HEK293 (cell line): Measurements from ENCODE around the gene KDM4B.

Source experiments
- CTCF ChIA-PET: fragments of 350-600 bp; formaldehyde crosslinking; extraction: SDS; loops from one replicate; lab custom pipeline; 2021; ENCODE audit warnings: antibody characterized with exemption; lab: Yijun Ruan, JAX
- POLR2A ChIA-PET: fragments of 300-600 bp; formaldehyde crosslinking; extraction: SDS; loops from one replicate; lab custom pipeline; 2020; ENCODE audit warnings: antibody characterized with exemption, inconsistent platforms; lab: Yijun Ruan, JAX
- H3K27ac ChIP-seq: fragments of 200-500 bp; sonication (Bioruptor generic); 2 replicates; pipeline ENCODE4 v1.5.1; 2014; ENCODE audit warnings: low read depth, low read length, control low read depth, inconsistent platforms; ENCODE audit errors: extremely low read depth
- H3K36me3 ChIP-seq, 2 experiments: fragments of 200-500 bp in 1 of 2; sonication (Bioruptor generic) in 1 of 2; 1 replicate in 1 of 2; 2 replicates in 1 of 2; pipeline ENCODE4 v1.5.1; 2014 to 2017; ENCODE audit warnings: inconsistent platforms in 2 of 2, low read length in 2 of 2; ENCODE audit not compliant: control insufficient read depth in 2 of 2, insufficient read depth in 1 of 2
- H3K4me1 ChIP-seq: fragments of 200-500 bp; sonication (Bioruptor generic); 2 replicates; pipeline ENCODE4 v1.5.1; 2014; ENCODE audit warnings: mild to moderate bottlenecking, low read length, inconsistent platforms; ENCODE audit not compliant: control insufficient read depth, insufficient read depth
- H3K4me3 ChIP-seq: 2 replicates; pipeline ENCODE4 v1.5.1; 2011; ENCODE audit warnings: low read depth, mild to moderate bottlenecking, control low read depth, low read length, moderate library complexity
- H3K9me3 ChIP-seq: fragments of 200-500 bp; sonication (Bioruptor generic); 2 replicates; pipeline ENCODE4 v1.5.1; 2014; ENCODE audit warnings: low read depth, low read length, inconsistent platforms; ENCODE audit not compliant: control insufficient read depth, insufficient read depth
- BCL11A ChIP-seq: fragments of 450-650 bp; formaldehyde crosslinking; IDR thresholded peaks from 2 replicates; pipeline ENCODE4 v1.5.1; 2016; ENCODE audit warnings: low read depth, missing biosample characterization, missing genetic modification characterization
- KLF10 ChIP-seq: fragments of 450-650 bp; IDR thresholded peaks from 2 replicates; pipeline ENCODE4 v1.5.1; 2018; ENCODE audit warnings: missing biosample characterization, mild to moderate bottlenecking, missing genetic modification characterization
- KLF7 ChIP-seq: fragments of 450-650 bp; formaldehyde crosslinking; IDR thresholded peaks from 2 replicates; pipeline ENCODE4 v1.5.1; 2016; ENCODE audit warnings: missing biosample characterization, missing genetic modification characterization, borderline replicate concordance
- RBAK ChIP-seq: fragments of 450-650 bp; formaldehyde crosslinking; IDR thresholded peaks from 2 replicates; pipeline ENCODE4 v1.5.1; 2016; ENCODE audit warnings: missing biosample characterization, missing genetic modification characterization
- SALL2 ChIP-seq: fragments of 450-650 bp; formaldehyde crosslinking; IDR thresholded peaks from 2 replicates; pipeline ENCODE4 v1.5.0; 2017; ENCODE audit warnings: missing biosample characterization, mild to moderate bottlenecking, missing genetic modification characterization, borderline replicate concordance
- SCRT2 ChIP-seq: fragments of 450-650 bp; formaldehyde crosslinking; IDR thresholded peaks from 2 replicates; pipeline ENCODE4 v1.5.1; 2016; ENCODE audit warnings: missing biosample characterization, missing genetic modification characterization
- SP2 ChIP-seq: fragments of 450-650 bp; formaldehyde crosslinking; IDR thresholded peaks from 2 replicates; pipeline ENCODE4 v1.5.1; 2016; ENCODE audit warnings: missing biosample characterization, missing genetic modification characterization
- ZBTB8A ChIP-seq: fragments of 450-650 bp; formaldehyde crosslinking; IDR thresholded peaks from 2 replicates; pipeline ENCODE4 v1.5.1; 2016; ENCODE audit warnings: missing biosample characterization, missing genetic modification characterization
- ZFHX2 ChIP-seq: fragments of 450-650 bp; formaldehyde crosslinking; conservative IDR thresholded peaks from 2 replicates; pipeline ENCODE4 v1.5.1; 2016; ENCODE audit warnings: missing biosample characterization, missing genetic modification characterization
- ZNF169 ChIP-seq: fragments of 450-650 bp; formaldehyde crosslinking; IDR thresholded peaks from 2 replicates; pipeline ENCODE4 v1.5.1; 2016; ENCODE audit warnings: missing biosample characterization, missing genetic modification characterization
- ZNF175 ChIP-seq: fragments of 450-650 bp; formaldehyde crosslinking; IDR thresholded peaks from 2 replicates; pipeline ENCODE4 v1.5.1; 2016; ENCODE audit warnings: missing biosample characterization, missing genetic modification characterization
- ZNF19 ChIP-seq: fragments of 450-650 bp; formaldehyde crosslinking; IDR thresholded peaks from 2 replicates; pipeline ENCODE4; 2016; ENCODE audit warnings: missing biosample characterization, missing genetic modification characterization, low read depth
- ZNF266 ChIP-seq: fragments of 450-650 bp; formaldehyde crosslinking; IDR thresholded peaks from 2 replicates; pipeline ENCODE4 v1.5.1; 2016; ENCODE audit warnings: missing biosample characterization, missing genetic modification characterization, low read depth
- ZNF302 ChIP-seq: fragments of 450-650 bp; formaldehyde crosslinking; IDR thresholded peaks from 2 replicates; pipeline ENCODE4 v1.5.1; 2016; ENCODE audit warnings: missing biosample characterization, missing genetic modification characterization, low read depth
- ZNF366 ChIP-seq: fragments of 450-650 bp; formaldehyde crosslinking; conservative IDR thresholded peaks from 2 replicates; pipeline ENCODE4 v1.5.1; 2016; ENCODE audit warnings: missing biosample characterization, missing genetic modification characterization
- ZNF416 ChIP-seq: fragments of 450-650 bp; formaldehyde crosslinking; IDR thresholded peaks from 2 replicates; pipeline ENCODE4 v1.5.1; 2016; ENCODE audit warnings: missing biosample characterization, missing genetic modification characterization
- ZNF510 ChIP-seq: fragments of 450-650 bp; formaldehyde crosslinking; IDR thresholded peaks from 2 replicates; pipeline ENCODE4 v1.5.1; 2018; ENCODE audit warnings: mild to moderate bottlenecking, missing genetic modification characterization, missing biosample characterization; ENCODE audit not compliant: insufficient replicate concordance
- ZNF571 ChIP-seq: fragments of 450-650 bp; formaldehyde crosslinking; IDR thresholded peaks from 2 replicates; pipeline ENCODE4 v1.5.0; 2017; ENCODE audit warnings: missing biosample characterization, missing genetic modification characterization
- ZNF776 ChIP-seq: fragments of 450-650 bp; formaldehyde crosslinking; IDR thresholded peaks from 2 replicates; pipeline ENCODE4 v1.5.0; 2017; ENCODE audit warnings: missing biosample characterization, missing genetic modification characterization, borderline replicate concordance
- ZSCAN16 ChIP-seq: fragments of 450-650 bp; formaldehyde crosslinking; IDR thresholded peaks from 2 replicates; pipeline ENCODE4 v1.5.1; 2016; ENCODE audit warnings: missing biosample characterization, missing genetic modification characterization
- TF ChIP-seq, protein P1 (sequence below): fragments of 450-650 bp; formaldehyde crosslinking; IDR thresholded peaks from 2 replicates; pipeline ENCODE4 v1.5.1; 2016; ENCODE audit warnings: missing biosample characterization, missing genetic modification characterization
- TF ChIP-seq, protein P2 (sequence below): fragments of 450-650 bp; formaldehyde crosslinking; IDR thresholded peaks from 2 replicates; pipeline ENCODE4 v1.5.1; 2016; ENCODE audit warnings: missing biosample characterization, missing genetic modification characterization
- TF ChIP-seq, protein P3 (sequence below): fragments of 450-650 bp; formaldehyde crosslinking; IDR thresholded peaks from 2 replicates; pipeline ENCODE4 v1.5.1; 2016; ENCODE audit warnings: missing biosample characterization, missing genetic modification characterization
- TF ChIP-seq, protein P4 (sequence below): fragments of 450-650 bp; formaldehyde crosslinking; IDR thresholded peaks from 2 replicates; pipeline ENCODE4 v1.5.1; 2016; ENCODE audit warnings: missing biosample characterization, missing genetic modification characterization
- TF ChIP-seq, protein P5 (sequence below): fragments of 450-650 bp; formaldehyde crosslinking; IDR thresholded peaks from 2 replicates; pipeline ENCODE4 v1.5.1; 2016; ENCODE audit warnings: missing biosample characterization, missing genetic modification characterization

KDM4B gene

DNA sequence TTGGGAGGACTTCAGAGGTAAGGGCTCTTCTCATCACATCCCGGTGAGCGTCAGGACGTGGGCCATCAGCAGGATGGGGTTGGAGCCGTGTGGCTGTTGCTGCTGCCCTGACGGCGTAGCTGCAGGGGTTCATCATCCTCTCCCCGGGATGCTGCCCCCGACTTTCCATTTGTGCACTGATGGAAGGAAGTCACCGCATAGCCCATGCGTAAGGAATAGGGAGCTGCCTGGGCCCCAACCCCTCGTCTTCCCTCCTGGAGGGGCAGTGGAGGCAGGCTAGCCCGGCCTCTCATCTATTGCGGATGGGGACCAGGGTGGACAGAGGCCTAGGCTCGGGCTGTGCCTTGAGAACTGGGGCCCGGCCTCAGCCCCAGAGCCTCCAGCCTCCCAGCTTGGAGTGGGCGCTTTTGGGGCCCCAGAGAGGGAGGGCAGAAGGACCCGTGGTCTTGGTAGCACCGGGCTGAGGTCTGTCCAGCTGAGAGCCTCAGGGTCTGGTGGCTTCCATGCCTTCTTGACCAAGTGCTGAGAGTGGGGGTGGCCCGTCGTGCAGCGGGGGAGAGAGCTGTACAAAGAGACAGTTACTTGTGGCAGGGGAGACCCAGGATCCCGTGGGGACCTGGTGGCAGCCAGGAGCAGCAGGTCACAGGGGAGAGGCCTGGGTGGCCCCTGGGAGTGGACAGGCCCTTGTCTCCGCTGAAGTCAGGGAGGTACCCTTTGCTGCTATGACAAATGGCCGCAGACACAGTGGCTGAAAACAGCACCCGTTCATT, 44.0 kb downstream of the KDM4B start:
- no peak overlapping the region for H3K27ac ChIP-seq
- no peaks in the 10 kb centered on the region for H3K9me3 ChIP-seq
- peaks cover 0 to 5% of the 10 kb centered on the region in 2 experiments; a peak in 2 of 3 replicates for H3K36me3 ChIP-seq
- no peak for TF ChIP-seq SCRT2 (tag by site-specific recombination)
- TF ChIP-seq, protein P1, sequence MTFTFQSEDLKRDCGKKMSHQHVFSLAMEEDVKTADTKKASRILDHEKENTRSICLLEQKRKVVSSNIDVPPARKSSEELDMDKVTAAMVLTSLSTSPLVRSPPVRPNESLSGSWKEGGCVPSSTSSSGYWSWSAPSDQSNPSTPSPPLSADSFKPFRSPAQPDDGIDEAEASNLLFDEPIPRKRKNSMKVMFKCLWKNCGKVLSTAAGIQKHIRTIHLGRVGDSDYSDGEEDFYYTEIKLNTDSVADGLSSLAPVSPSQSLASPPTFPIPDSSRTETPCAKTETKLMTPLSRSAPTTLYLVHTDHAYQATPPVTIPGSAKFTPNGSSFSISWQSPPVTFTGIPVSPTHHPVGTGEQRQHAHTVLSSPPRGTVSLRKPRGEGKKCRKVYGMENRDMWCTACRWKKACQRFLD (tag by site-specific recombination), result no peak
- no peak for TF ChIP-seq ZNF175
- TF ChIP-seq ZNF776 (tag by site-specific recombination), result no peak
- TF ChIP-seq, protein P2, sequence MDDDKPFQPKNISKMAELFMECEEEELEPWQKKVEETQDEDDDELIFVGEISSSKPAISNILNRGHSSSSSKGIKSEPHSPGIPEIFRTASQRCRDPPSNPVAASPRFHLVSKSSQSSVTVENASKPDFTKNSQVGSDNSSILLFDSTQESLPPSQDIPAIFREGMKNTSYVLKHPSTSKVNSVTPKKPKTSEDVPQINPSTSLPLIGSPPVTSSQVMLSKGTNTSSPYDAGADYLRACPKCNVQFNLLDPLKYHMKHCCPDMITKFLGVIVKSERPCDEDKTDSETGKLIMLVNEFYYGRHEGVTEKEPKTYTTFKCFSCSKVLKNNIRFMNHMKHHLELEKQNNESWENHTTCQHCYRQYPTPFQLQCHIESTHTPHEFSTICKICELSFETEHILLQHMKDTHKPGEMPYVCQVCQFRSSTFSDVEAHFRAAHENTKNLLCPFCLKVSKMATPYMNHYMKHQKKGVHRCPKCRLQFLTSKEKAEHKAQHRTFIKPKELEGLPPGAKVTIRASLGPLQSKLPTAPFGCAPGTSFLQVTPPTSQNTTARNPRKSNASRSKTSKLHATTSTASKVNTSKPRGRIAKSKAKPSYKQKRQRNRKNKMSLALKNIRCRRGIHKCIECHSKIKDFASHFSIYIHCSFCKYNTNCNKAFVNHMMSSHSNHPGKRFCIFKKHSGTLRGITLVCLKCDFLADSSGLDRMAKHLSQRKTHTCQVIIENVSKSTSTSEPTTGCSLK, result no peak
- no peak for TF ChIP-seq KLF10 (tag by site-specific recombination)
- no peak for TF ChIP-seq ZNF19 (tag by site-specific recombination)
- TF ChIP-seq, protein P3, sequence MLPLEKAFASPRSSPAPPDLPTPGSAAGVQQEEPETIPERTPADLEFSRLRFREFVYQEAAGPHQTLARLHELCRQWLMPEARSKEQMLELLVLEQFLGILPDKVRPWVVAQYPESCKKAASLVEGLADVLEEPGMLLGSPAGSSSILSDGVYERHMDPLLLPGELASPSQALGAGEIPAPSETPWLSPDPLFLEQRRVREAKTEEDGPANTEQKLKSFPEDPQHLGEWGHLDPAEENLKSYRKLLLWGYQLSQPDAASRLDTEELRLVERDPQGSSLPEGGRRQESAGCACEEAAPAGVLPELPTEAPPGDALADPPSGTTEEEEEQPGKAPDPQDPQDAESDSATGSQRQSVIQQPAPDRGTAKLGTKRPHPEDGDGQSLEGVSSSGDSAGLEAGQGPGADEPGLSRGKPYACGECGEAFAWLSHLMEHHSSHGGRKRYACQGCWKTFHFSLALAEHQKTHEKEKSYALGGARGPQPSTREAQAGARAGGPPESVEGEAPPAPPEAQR (tag by site-specific recombination), result no peak
- TF ChIP-seq ZNF571, result no peak
- no peak for TF ChIP-seq ZNF169 (tag by site-specific recombination)
- TF ChIP-seq ZNF510 (tag by site-specific recombination), result no peak
- TF ChIP-seq ZNF416, result no peak
- no peak for TF ChIP-seq ZNF302 (tag by site-specific recombination)
- no peak for TF ChIP-seq ZBTB8A (tag by site-specific recombination)
- no peak for TF ChIP-seq SALL2
- TF ChIP-seq, protein P4, sequence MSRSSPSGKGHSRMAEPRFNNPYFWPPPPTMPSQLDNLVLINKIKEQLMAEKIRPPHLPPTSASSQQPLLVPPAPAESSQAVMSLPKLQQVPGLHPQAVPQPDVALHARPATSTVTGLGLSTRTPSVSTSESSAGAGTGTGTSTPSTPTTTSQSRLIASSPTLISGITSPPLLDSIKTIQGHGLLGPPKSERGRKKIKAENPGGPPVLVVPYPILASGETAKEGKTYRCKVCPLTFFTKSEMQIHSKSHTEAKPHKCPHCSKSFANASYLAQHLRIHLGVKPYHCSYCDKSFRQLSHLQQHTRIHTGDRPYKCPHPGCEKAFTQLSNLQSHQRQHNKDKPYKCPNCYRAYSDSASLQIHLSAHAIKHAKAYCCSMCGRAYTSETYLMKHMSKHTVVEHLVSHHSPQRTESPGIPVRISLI, result no peak
- TF ChIP-seq SP2 (tag by site-specific recombination), result no peak
- no peak for TF ChIP-seq ZNF266 (tag by site-specific recombination)
- no peak overlapping the region for H3K4me3 ChIP-seq
- no peaks in the 10 kb centered on the region for H3K4me1 ChIP-seq
- ChIA-PET POLR2A (no interaction called here), CTCF (interaction anchor here (0.6 to 1.3 kb wide), 3 partner anchors 17 to 239 kb away, joined by 4 to 5 read pairs (median 4); no protein-coding TSS in a partner anchor)

DNA sequence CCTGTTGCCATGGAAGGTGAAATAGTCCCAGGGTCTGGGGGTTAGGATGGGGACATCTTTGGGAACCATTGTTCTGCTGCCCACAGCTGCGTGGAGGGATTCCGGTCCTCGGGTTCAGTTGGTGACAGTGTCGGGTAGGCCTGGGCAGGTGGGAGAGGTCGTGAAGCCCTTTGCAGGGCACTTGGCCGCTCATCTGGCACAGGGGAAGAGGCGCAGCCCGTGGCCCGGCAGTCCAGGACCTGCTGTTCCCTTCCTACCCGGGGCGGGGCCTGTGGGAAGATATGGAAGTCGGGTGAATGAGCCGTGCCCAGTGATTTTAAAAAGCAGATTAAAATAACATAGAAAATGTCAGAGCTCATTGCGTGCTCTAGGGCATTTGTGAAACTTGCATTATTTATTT, 44.8 kb downstream of the KDM4B start:
- H3K36me3 ChIP-seq, result peaks cover 0 to 12% of the 10 kb centered on the region in 2 experiments; a peak in 2 of 3 replicates
- H3K4me1 ChIP-seq, result no peaks in the 10 kb centered on the region
- CTCF ChIA-PET, result interaction anchor here (0.7 to 1.5 kb wide), 2 partner anchors 12 to 45 kb away, joined by 4 to 6 read pairs; no protein-coding TSS in a partner anchor
- POLR2A ChIA-PET, result no interaction called here
- no peak overlapping the region for H3K4me3 ChIP-seq
- H3K27ac ChIP-seq, result no peak overlapping the region
- no peaks in the 10 kb centered on the region for H3K9me3 ChIP-seq
- TF ChIP-seq ZNF366 (tag by site-specific recombination), result no peak
- TF ChIP-seq, protein P3 (tag by site-specific recombination), result no peak
- TF ChIP-seq KLF7 (tag by site-specific recombination), result no peak
- TF ChIP-seq, protein P5, sequence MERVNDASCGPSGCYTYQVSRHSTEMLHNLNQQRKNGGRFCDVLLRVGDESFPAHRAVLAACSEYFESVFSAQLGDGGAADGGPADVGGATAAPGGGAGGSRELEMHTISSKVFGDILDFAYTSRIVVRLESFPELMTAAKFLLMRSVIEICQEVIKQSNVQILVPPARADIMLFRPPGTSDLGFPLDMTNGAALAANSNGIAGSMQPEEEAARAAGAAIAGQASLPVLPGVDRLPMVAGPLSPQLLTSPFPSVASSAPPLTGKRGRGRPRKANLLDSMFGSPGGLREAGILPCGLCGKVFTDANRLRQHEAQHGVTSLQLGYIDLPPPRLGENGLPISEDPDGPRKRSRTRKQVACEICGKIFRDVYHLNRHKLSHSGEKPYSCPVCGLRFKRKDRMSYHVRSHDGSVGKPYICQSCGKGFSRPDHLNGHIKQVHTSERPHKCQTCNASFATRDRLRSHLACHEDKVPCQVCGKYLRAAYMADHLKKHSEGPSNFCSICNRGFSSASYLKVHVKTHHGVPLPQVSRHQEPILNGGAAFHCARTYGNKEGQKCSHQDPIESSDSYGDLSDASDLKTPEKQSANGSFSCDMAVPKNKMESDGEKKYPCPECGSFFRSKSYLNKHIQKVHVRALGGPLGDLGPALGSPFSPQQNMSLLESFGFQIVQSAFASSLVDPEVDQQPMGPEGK (tag by site-specific recombination), result no peak
- no peak for TF ChIP-seq ZSCAN16 (tag by site-specific recombination)
- TF ChIP-seq RBAK (tag by site-specific recombination), result no peak
- no peak for TF ChIP-seq ZFHX2
- TF ChIP-seq BCL11A (tag by site-specific recombination), result no peak
